MCF 10A (cell line): ENCODE results near the gene ANKRD11. TPM values are rescaled to one million over a fixed set of nuclear protein-coding genes. Genes with fewer than 3 reads are reported as not detected.

Experiments used
- BruUV-seq: library from RNA; stranded (reverse); fragments of 400-500 nt; replicated peaks from 2 replicates; lab custom pipeline; 2021; lab: Mats Ljungman, UMichigan
- CTCF ChIA-PET: fragments of 300-600 bp; sonication (Branson Sonifier 250); formaldehyde crosslinking; extraction: SDS; loops from one replicate; lab custom pipeline; 2021; ENCODE audit warnings: antibody characterized with exemption, inconsistent platforms; lab: Yijun Ruan, JAX
- POLR2A ChIA-PET: fragments of 300-600, 350-650 bp; sonication (Branson Sonifier 250); formaldehyde crosslinking; extraction: SDS; loops from one replicate; lab custom pipeline; 2020; ENCODE audit warnings: antibody characterized with exemption, inconsistent platforms; lab: Yijun Ruan, JAX
- DNase-seq: peaks from one replicate; pipeline ENCODE4 v3.0.0-alpha.2; 2018; ENCODE audit not compliant: unreplicated experiment
- H3K27ac Mint-ChIP-seq: one replicate; pipeline ENCODE4 v1.8.0; 2022; ENCODE audit warnings: mild to moderate bottlenecking, low read depth, mixed read lengths; ENCODE audit not compliant: unreplicated experiment
- H3K27me3 Mint-ChIP-seq: one replicate; pipeline ENCODE4 v1.8.0; 2022; ENCODE audit warnings: mixed read lengths; ENCODE audit not compliant: insufficient read depth, unreplicated experiment
- H3K36me3 Mint-ChIP-seq: one replicate; pipeline ENCODE4 v1.8.0; 2022; ENCODE audit warnings: mild to moderate bottlenecking, moderate library complexity, mixed read lengths; ENCODE audit not compliant: insufficient read depth, unreplicated experiment
- H3K4me1 Mint-ChIP-seq: one replicate; pipeline ENCODE4 v1.8.0; 2022; ENCODE audit warnings: mixed read lengths; ENCODE audit not compliant: insufficient read depth, unreplicated experiment
- H3K4me3 Mint-ChIP-seq: one replicate; pipeline ENCODE4 v1.8.0; 2022; ENCODE audit warnings: mild to moderate bottlenecking, moderate library complexity, mixed read lengths; ENCODE audit not compliant: unreplicated experiment
- H3K9me3 Mint-ChIP-seq: one replicate; pipeline ENCODE4 v1.8.0; 2022; ENCODE audit warnings: mixed read lengths; ENCODE audit not compliant: unreplicated experiment
- CTCF ChIP-seq: fragments of 200-600 bp; IDR thresholded peaks from one replicate; pipeline ENCODE4 v1.8.0; 2022; ENCODE audit warnings: antibody characterized with exemption, mild to moderate bottlenecking; ENCODE audit not compliant: unreplicated experiment
- intact Hi-C: fragments of 100-400 bp; cut with micrococcal nuclease; formaldehyde crosslinking; loops from 2 replicates; pipeline ENCODE4 v1.14.1; 2022
- total RNA-seq: library from RNA; stranded (reverse); gene quantifications from 2 replicates; pipeline ENCODE4 v1.2.3, GENCODE V29; 2022

The ANKRD11 gene
- total RNA-seq, 1 experiment from 2014 or later: 237 TPM

DNA sequence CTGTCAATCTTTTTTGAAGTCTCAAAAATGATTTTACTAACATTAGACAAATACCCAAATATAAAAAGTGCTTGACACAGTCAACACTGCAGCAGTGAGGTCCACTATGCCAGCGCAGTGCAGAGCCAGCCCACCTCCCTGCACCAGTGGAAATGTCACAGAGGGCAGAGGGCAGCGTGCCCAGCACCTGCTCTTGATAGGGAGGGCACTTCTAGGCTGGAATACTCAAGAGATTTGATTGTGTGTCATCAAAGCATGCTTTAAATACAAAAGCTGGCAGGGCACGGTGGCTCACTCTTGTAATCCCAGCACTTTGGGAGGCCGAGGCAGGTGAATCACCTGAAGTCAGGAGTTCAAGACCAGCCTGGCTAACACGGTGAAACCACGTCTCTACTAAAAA is 136.0 kb downstream of the ANKRD11 start:
- Mint-ChIP-seq H3K9me3 (no peaks in the 10 kb centered on the region), H3K4me3 (no peak overlapping the region), H3K27ac (no peak overlapping the region), H3K27me3 (no peaks in the 10 kb centered on the region), H3K36me3 (peaks cover 36% of the 10 kb centered on the region), H3K4me1 (peaks cover 32% of the 10 kb centered on the region)
- no peak for TF ChIP-seq CTCF
- no peak for DNase-seq
- intact Hi-C loops: no loop called here
- no TSS peak for BruUV-seq
- ChIA-PET CTCF (interaction anchor here (0.6 to 1.4 kb wide), 3 partner anchors 10 to 87 kb away, joined by 3 to 5 read pairs (median 3); no protein-coding TSS in a partner anchor), POLR2A (no interaction called here)

DNA sequence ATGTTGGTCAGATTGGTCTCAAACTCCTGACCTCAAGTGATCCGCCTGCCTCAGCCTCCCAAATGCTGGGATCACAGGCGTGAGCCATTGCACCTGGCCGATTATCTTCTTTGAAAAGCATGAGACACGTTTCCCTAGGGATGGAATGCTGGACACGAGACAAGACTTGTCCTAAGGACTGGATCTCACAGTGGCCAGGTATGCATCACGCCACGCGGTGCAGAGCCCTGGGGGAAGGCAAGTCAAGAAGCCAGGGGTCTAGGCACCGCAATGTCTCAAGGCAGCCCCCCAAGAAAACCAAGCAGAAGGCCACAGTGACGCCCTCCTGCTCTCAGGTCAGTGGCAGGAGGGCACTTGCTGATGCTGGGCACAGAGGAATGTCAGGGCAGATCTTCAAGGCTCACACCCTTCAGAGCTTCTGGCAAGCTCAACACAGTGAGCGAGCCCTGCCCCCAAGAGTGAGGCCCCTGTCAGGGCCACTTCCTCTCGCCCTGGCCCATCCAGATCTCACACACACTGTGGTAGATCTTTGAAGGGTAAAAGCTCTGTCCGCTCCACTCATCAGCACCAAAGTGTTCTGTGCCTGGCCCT is 138.2 kb downstream of the ANKRD11 start:
- intact Hi-C loops: no loop called here
- no peaks in the 10 kb centered on the region for H3K9me3 Mint-ChIP-seq
- peak overlapping the region; percentile 35 for H3K27ac Mint-ChIP-seq
- H3K27me3 Mint-ChIP-seq: no peaks in the 10 kb centered on the region
- ChIA-PET CTCF (interaction anchor here (0.5 kb wide), 1 partner anchor 157 kb away, joined by 4 read pairs; no protein-coding TSS in a partner anchor), POLR2A (interaction anchor here (1.6 to 1.9 kb wide), 2 partner anchors 10 to 17 kb away, joined by 4 read pairs; no protein-coding TSS in a partner anchor)
- TF ChIP-seq CTCF: no peak
- BruUV-seq: no TSS peak
- peaks cover 30% of the 10 kb centered on the region for H3K36me3 Mint-ChIP-seq
- H3K4me1 Mint-ChIP-seq: peaks cover 31% of the 10 kb centered on the region
- no peak for DNase-seq
- no peak overlapping the region for H3K4me3 Mint-ChIP-seq

DNA sequence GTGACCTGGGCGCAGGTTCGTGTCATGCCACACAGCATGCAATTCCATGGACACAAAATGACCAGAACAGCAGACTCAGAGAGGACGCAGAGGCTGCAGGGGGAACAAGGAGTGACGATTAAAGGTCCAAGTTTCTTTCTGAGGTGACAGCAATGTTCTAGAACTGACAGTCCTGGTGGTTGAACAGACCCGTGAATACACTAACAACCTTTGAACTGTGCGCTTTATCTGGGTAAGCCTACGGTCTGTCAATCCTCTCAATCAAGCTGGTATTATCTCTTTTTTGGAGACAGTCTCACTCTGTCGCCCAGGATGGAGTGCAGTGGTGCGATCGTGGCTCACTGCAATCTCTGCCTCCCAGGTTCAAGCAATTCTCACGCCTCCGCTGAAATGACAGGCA is 138.7 kb downstream of the ANKRD11 start:
- intact Hi-C loops: no loop called here
- ChIA-PET CTCF (interaction anchor here (0.5 to 0.6 kb wide), 2 partner anchors 117 to 158 kb away, joined by 3 to 4 read pairs; no protein-coding TSS in a partner anchor), POLR2A (interaction anchor here (1.9 kb wide), 1 partner anchor 16 kb away, joined by 4 read pairs; no protein-coding TSS in a partner anchor)
- Mint-ChIP-seq H3K27ac (peak overlapping the region; percentile 35), H3K9me3 (no peaks in the 10 kb centered on the region), H3K27me3 (no peaks in the 10 kb centered on the region), H3K36me3 (peaks cover 28% of the 10 kb centered on the region), H3K4me3 (no peak overlapping the region), H3K4me1 (peaks cover 31% of the 10 kb centered on the region)
- no peak for TF ChIP-seq CTCF
- DNase-seq: no peak
- no TSS peak for BruUV-seq

DNA sequence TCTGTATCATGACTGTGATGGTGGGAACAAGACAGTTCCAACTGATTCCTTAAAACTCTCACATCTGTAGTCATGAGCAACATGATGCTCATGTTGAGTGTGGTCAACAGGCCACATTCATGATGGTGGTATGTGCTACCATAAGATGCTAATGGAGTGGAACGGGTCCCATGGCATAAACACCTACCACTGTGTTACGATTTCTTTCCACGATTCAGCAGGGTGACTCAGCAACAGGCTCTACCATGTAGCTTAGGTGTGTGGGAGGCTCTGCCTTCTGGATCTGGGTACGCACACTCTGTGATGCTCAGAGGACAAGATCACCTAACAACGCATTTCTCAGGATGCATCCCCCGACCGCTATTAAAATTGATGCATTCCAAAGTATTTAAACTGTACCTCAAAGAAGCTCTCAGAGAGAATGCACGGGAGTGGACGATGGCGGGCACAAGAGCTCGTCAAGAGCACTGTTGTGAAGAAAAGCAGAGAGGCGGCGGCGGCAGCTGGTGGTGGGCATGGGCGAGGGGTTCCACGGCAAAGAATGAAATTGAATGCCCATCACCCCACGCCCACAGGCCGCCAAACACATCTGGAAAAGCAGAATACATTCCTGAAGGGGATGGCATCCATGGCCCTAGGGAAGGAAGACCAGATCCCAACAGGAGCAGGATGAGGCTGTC is 139.5 kb downstream of the ANKRD11 start:
- Mint-ChIP-seq H3K27ac (no peak overlapping the region), H3K4me1 (peaks cover 39% of the 10 kb centered on the region), H3K9me3 (no peaks in the 10 kb centered on the region), H3K4me3 (no peak overlapping the region), H3K36me3 (peaks cover 34% of the 10 kb centered on the region), H3K27me3 (no peaks in the 10 kb centered on the region)
- POLR2A ChIA-PET: interaction anchor here (0.8 to 1.9 kb wide), 3 partner anchors 11 to 16 kb away, joined by 3 to 4 read pairs (median 3); no protein-coding TSS in a partner anchor
- no TSS peak for BruUV-seq
- no peak for DNase-seq
- intact Hi-C loops: no loop called here
- CTCF ChIA-PET: interaction anchor here (0.6 to 1.4 kb wide), 2 partner anchors 117 to 158 kb away, joined by 3 to 5 read pairs; no protein-coding TSS in a partner anchor
- TF ChIP-seq CTCF: no peak
